Activated CD8-positive, alpha-beta memory T cell treated with anti-CD3 and anti-CD28 coated beads, Interleukin-2, amount 50 U/mL, for 48 hours (primary cell): ENCODE results near the gene ATRX.
"Not testable (repeated sequence)": the region's sequence is repeated elsewhere in the genome, so short reads cannot be mapped to it uniquely, and the experiment has no call there.

Source experiments
- DNase-seq: peaks from one replicate; pipeline ENCODE4 v3.0.0-alpha.2; 2020

Gene ATRX

GRCh38 chrX:77726095-77726494 is 59.9 kb downstream of the ATRX start:
- not testable (repeated sequence) for DNase-seq

DNA sequence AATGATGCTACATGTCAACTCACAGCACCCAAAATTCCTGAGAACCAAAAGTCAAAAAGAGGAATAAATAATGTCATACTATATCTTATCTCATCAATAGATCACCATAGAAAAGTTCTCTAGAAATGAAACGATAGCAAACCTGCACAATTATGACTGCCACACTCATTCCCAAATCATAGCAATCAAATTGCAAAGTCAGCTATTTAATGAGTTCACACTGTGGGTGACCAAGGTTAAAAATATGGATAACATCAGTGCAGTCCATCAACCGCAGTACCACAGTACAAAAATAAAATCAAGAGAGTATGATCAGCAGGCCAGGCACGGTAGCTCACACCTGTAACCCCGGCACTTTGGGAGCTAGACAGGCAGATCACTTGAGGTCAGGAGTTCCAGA is 62.3 kb downstream of the ATRX start:
- DNase-seq: no peak

GRCh38 chrX:77719388-77719787 is 66.6 kb downstream of the ATRX start:
- no peak for DNase-seq

DNA sequence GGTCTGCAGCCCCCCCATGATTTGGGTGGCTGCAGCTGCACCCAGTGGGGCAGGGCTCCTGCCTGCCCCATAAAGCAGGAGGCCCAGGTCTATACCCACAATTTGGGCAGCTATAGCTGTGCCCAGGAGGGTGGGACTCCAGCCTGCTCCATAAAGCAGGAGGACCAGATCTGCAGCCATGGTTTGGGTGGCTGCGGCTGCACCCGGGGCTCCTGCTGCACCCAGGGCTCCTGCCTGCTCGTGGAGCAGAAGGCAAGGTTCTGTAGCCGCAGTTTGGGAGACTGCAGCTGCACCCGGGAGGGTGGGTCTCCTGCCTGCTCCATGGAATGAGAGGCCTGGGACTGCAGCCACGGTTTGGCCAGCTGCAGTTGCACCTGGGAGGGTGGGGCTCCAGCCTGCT is 81.1 kb downstream of the ATRX start:
- no peak for DNase-seq

GRCh38 chrX:77698242-77698641 is 87.8 kb downstream of the ATRX start:
- DNase-seq: no peak

- no peak for DNase-seq
Observed at GRCh38 chrX:77694491-77694890, 91.5 kb downstream of the ATRX start.

DNA sequence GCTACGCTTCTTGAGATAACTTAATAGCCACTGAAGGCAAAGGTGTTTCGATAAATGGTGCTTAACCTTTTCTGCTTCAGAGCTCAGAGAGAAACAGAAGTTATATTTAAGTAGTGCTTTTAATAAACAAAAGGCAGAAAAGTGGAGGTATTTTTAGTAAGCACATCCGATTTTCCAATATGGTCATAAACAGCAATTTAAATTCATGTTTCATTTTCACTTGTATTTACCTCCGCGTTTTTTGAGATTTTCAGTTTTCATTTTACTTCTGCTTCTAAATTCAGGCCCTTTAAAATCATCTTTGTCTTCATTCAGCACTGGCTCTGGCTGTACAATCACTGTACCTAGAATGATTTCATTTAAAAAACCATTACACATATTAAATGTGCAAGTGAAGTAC is 92.4 kb downstream of the ATRX start:
- DNase-seq: no peak

DNA sequence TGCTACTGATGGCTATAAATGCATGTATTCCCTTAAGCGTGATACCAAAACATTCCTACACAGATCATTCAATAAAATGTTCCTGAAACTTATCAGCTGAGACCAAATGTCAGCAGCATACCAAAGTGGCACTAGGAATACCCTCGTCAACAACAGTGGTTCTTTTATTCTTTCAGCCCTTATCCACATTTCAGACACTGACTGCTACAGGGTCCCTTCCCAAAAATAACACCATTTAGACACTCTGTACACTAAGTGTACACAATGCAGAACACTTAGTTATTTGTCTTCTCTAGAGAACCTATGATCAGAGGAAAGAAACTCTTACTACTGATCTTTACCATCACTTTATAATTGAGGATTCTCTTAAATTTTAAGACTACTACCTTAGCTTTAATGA is 94.1 kb downstream of the ATRX start:
- DNase-seq: no peak

DNA sequence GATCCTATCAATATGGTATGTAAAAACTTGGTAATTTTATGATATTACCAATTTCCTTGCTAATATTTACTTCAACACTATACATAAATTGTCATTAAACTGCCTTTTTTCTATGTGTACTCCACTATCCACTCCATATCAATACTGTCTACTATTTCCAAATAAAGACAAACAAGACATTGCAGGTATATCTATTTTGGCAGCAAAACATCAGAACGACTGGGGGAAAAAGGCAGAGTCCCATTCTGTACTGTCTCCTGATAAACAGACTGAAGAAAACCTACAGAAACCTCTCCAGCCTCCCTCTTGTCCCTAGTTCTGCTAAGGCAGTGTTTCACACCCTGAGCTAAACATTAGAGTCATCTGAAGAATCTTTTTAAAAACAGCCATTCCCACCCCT is 96.6 kb downstream of the ATRX start:
- no peak for DNase-seq

DNA sequence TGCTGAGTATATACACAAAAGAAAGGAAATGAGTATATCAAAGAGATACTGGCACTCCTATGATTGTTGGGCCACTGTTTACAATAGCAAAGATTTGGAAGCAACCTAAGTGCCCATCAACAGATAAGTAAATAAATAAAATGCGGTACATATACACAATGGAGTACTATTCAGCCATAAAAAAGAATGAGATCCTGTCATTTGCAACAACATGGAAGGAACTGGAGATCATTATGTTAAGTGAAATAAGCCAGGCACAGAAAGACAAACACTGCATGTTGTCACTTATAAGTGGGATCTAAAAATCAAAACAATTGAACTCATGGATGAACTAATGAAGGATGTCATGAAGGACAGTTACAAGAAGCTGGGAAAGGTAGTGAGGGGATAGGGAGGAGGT is 100.3 kb downstream of the ATRX start:
- not testable (repeated sequence) for DNase-seq

GRCh38 chrX:77679144-77679543 is 106.9 kb downstream of the ATRX start:
- no peak for DNase-seq

- no peak for DNase-seq
Observed at GRCh38 chrX:77675986-77676385, 110.0 kb downstream of the ATRX start.

DNA sequence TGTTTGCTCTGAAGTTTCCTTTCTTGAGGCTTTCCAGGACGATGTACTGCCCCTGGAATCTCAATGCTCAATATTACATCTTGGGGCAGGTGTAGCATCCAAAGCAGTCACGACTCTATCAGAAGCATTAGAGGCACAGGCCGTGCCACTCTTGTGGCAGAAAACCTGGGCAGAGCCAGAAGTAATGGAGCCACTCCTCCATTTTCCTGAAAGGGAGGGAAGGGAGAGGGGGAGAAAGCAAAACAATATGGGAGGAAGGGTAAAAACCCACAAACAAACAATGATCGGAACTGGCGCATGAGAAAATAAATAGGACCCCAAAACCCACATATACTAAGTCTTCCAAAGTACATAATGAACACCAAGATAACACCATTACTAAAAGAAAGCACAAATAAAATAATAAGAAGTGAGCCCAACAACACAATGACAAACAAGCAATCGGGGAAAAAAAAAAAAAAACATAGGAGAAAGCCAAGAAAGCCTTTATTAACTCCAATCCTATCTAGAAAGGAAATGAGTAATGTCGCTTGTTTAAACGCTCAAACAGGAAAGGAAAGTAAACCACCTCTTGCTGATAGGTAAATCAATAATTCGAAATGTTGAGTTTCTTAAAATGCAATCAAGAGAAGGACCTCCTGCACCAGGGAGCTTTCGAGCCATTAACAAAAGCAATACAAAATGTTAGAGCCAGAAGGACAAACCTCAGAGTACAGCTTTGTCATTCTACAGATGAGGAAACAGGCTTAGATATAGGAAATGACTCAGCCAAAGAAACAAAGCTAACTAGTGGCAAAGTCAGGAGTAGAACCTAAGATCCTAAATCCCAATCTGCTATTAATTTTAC is 117.4 kb downstream of the ATRX start:
- DNase-seq: no peak

- DNase-seq: no peak
Observed at GRCh38 chrX:77658886-77659285, 127.1 kb downstream of the ATRX start.

- no peak for DNase-seq
Observed at GRCh38 chrX:77652095-77652494, 133.9 kb downstream of the ATRX start.

GRCh38 chrX:77640702-77641101 is 145.3 kb downstream of the ATRX start:
- DNase-seq: no peak

GRCh38 chrX:77639820-77640219 is 146.2 kb downstream of the ATRX start:
- DNase-seq: no peak

DNA sequence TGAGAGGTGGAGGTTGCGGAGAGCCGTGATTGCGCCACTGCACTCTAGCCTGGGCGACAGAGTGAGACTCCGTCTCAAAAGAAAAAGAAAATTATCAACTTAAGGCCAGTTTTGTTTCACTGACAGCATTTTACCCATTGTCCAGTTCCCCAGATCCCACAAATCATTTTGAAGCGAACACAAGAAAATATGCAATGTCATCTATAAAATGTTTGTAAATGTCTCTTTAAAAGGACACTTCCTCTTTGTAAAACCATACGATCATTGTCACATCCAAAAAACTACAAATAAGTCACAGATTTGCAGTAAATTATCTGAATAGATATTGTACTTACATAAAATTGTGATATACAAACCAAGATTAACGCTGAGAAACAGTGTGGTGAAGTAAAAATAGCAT is 147.6 kb downstream of the ATRX start:
- no peak for DNase-seq

DNA sequence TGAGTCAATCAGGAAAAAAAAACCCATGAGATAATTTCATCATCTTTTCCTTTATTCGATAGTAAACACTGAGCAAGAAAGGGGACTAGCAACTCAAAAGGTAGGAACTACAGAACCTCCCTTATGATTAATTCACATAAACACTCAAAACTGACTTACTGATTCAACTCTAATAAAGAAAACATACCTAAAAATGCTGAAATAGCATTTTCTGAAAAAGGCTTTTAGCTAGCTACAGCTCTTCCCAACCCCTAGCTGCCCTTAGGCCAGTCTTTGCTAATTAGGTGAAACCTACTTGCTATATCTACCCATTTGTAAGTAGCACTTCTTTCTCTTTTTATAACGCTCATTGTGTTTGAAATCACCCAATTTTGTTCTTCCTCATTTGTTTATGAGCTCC is 150.6 kb downstream of the ATRX start:
- DNase-seq: no peak

DNA sequence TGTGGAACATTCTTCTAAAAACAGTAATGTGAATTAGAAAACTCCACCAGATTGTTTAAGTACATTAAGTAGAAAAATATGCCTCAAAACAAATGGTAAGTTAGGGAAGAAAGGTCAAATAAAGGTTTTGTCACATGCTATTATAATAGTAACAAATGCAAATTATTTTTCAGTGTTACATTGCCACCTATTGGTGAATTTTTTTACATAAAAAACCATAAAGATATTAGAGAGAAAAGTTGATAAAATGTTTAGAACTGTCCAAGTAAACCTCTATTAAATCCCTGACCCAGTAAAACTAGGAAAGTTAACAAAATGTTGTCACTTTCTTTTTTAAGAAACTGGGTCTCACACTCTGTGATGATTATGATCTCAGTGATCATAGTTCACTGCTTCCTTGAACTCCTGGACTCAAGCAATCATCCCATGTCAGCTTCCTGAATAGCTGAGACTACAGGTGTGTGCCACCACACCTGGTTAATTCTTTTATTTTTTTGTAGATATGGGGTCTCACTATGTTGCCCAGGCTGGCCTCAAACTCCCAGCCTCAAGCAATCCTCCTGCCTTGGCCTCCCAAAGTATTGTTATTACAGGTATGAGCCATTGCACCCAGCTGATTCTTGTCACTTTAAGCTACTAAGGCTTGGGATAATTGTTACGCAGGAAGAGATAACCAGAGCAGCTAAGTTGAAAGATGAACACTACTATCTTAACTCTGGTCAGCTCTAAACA is 157.6 kb downstream of the ATRX start:
- DNase-seq: no peak

DNA sequence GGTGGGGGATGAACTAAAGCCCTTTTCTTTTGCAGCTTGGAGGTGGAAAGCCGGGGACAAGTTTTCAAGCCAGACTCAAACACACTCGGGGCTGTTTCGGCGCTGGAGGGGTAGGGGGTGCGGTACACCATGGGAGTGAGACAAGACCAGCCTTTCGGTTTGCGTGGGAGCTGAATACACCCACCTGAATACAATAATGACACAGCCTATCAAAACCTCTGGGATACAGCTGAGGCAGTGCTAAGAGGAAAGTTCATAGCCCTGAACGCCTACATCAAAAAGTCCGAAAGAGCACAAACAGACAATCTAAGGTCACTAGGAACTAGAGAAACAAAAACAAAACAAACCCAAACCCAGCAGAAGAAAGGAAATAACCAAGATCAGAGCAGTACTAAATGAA is 163.3 kb downstream of the ATRX start:
- DNase-seq: no peak

DNA sequence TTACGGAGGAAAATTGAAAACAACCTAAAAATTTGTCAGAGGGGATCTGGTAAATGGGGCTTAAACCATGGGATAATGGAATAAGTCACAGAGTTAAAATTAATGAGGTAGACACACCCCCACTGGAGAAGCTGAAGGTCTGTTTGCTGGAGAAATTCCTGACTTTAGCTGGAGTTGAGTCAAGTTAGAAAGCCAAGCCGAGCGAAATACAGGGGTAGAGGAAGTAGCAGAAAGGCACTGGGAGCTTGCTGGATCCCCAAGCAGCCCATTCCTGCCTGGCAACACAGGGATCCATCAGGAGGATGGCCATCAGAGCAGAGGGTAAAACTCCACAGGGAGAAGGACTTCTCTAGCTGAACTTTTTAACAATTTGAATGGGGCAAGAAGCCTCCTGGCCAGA is 163.8 kb downstream of the ATRX start:
- no peak for DNase-seq

GRCh38 chrX:77621453-77621852 is 164.6 kb downstream of the ATRX start:
- not testable (repeated sequence) for DNase-seq

GRCh38 chrX:77617206-77617605 is 168.8 kb downstream of the ATRX start:
- DNase-seq: no peak
